ENCODE measurements around the gene OPRL1. TPM values are rescaled to one million over a fixed set of nuclear protein-coding genes. Genes with fewer than 3 reads are reported as not detected.

The OPRL1 gene
- total RNA-seq, 1 donor from 2014 or later, result 0.52 TPM

GRCh38 chr20:64070244-64070993, 9.5 kb upstream of the OPRL1 start:
- H3K4me3 ChIP-seq (ENCODE audit: low read length in 3 of 3), result no peak overlapping the region
- peaks cover 0 to 4% (median 0%) of the 10 kb centered on the region in 3 donors for H3K4me1 ChIP-seq (ENCODE audit: control insufficient read depth in 3 of 3, insufficient read depth in 3 of 3, low read length in 3 of 3)
- H3K27ac ChIP-seq (ENCODE audit: low read depth, low read length), result no peak overlapping the region
- H3K9ac ChIP-seq (ENCODE audit: low read depth in 1 of 3, low read length in 3 of 3), result no peak overlapping the region
- peaks cover 3 to 5% (median 4%) of the 10 kb centered on the region in 3 donors for H3K36me3 ChIP-seq (ENCODE audit: control insufficient read depth in 3 of 3, insufficient read depth in 3 of 3, low read length in 3 of 3)
- no peaks in the 10 kb centered on the region for H3K9me3 ChIP-seq (ENCODE audit: control insufficient read depth in 3 of 3, low read length in 3 of 3)
- no peaks in the 10 kb centered on the region for H3K27me3 ChIP-seq (ENCODE audit: control insufficient read depth in 3 of 3, insufficient read depth in 3 of 3, low read length in 3 of 3)

GRCh38 chr20:64071341-64072332, 8.2 kb upstream of the OPRL1 start:
- Histone ChIP-seq H3K4me1 (ENCODE audit: control insufficient read depth in 3 of 3, insufficient read depth in 3 of 3, low read length in 3 of 3) (peaks cover 0 to 2% (median 0%) of the 10 kb centered on the region in 3 donors), H3K27ac (ENCODE audit: low read depth, low read length) (no peak overlapping the region), H3K27me3 (ENCODE audit: control insufficient read depth in 3 of 3, insufficient read depth in 3 of 3, low read length in 3 of 3) (peaks cover 0 to 3% (median 0%) of the 10 kb centered on the region in 3 donors), H3K9me3 (ENCODE audit: control insufficient read depth in 3 of 3, low read length in 3 of 3) (no peaks in the 10 kb centered on the region), H3K9ac (ENCODE audit: low read depth in 1 of 3, low read length in 3 of 3) (no peak overlapping the region), H3K4me3 (ENCODE audit: low read length in 3 of 3) (no peak overlapping the region), H3K36me3 (ENCODE audit: control insufficient read depth in 3 of 3, insufficient read depth in 3 of 3, low read length in 3 of 3) (peaks cover 3 to 5% (median 4%) of the 10 kb centered on the region in 3 donors)

- no peak overlapping the region for H3K4me3 ChIP-seq (ENCODE audit: low read length in 3 of 3)
- H3K27ac ChIP-seq (ENCODE audit: low read depth, low read length), result no peak overlapping the region
- no peaks in the 10 kb centered on the region for H3K9me3 ChIP-seq (ENCODE audit: control insufficient read depth in 3 of 3, low read length in 3 of 3)
- H3K36me3 ChIP-seq (ENCODE audit: control insufficient read depth in 3 of 3, insufficient read depth in 3 of 3, low read length in 3 of 3), result peaks cover 3 to 5% (median 4%) of the 10 kb centered on the region in 3 donors
- peaks cover 0 to 3% (median 0%) of the 10 kb centered on the region in 3 donors for H3K27me3 ChIP-seq (ENCODE audit: control insufficient read depth in 3 of 3, insufficient read depth in 3 of 3, low read length in 3 of 3)
- peaks cover 0 to 3% (median 2%) of the 10 kb centered on the region in 3 donors for H3K4me1 ChIP-seq (ENCODE audit: control insufficient read depth in 3 of 3, insufficient read depth in 3 of 3, low read length in 3 of 3)
- no peak overlapping the region for H3K9ac ChIP-seq (ENCODE audit: low read depth in 1 of 3, low read length in 3 of 3)
Measured at GRCh38 chr20:64072498-64073063, 7.3 kb upstream of the OPRL1 start.

- Histone ChIP-seq H3K27ac (ENCODE audit: low read depth, low read length) (no peak overlapping the region), H3K36me3 (ENCODE audit: control insufficient read depth in 3 of 3, insufficient read depth in 3 of 3, low read length in 3 of 3) (peaks cover 3 to 5% (median 4%) of the 10 kb centered on the region in 3 donors)
Measured at GRCh38 chr20:64073476-64074183, 6.3 kb upstream of the OPRL1 start.

GRCh38 chr20:64074184-64074789, 5.6 kb upstream of the OPRL1 start:
- Histone ChIP-seq H3K9me3 (ENCODE audit: control insufficient read depth in 3 of 3, low read length in 3 of 3) (no peaks in the 10 kb centered on the region), H3K27ac (ENCODE audit: low read depth, low read length) (no peak overlapping the region), H3K27me3 (ENCODE audit: control insufficient read depth in 3 of 3, insufficient read depth in 3 of 3, low read length in 3 of 3) (peaks cover 0 to 7% (median 6%) of the 10 kb centered on the region in 3 donors), H3K4me1 (ENCODE audit: control insufficient read depth in 3 of 3, insufficient read depth in 3 of 3, low read length in 3 of 3) (peaks cover 11 to 18% (median 17%) of the 10 kb centered on the region in 3 donors), H3K36me3 (ENCODE audit: control insufficient read depth in 3 of 3, insufficient read depth in 3 of 3, low read length in 3 of 3) (peaks cover 3 to 5% (median 4%) of the 10 kb centered on the region in 3 donors), H3K9ac (ENCODE audit: low read depth in 1 of 3, low read length in 3 of 3) (no peak overlapping the region), H3K4me3 (ENCODE audit: low read length in 3 of 3) (no peak overlapping the region)

More at GRCh38 chr20:64073476-64074183, 6.3 kb upstream of the OPRL1 start:
- no peak overlapping the region for H3K9ac ChIP-seq (ENCODE audit: low read depth in 1 of 3, low read length in 3 of 3)
- no peak overlapping the region for H3K4me3 ChIP-seq (ENCODE audit: low read length in 3 of 3)
- H3K27me3 ChIP-seq (ENCODE audit: control insufficient read depth in 3 of 3, insufficient read depth in 3 of 3, low read length in 3 of 3), result peaks cover 0 to 7% (median 2%) of the 10 kb centered on the region in 3 donors
- H3K4me1 ChIP-seq (ENCODE audit: control insufficient read depth in 3 of 3, insufficient read depth in 3 of 3, low read length in 3 of 3), result peaks cover 4 to 13% (median 11%) of the 10 kb centered on the region in 3 donors
- no peaks in the 10 kb centered on the region for H3K9me3 ChIP-seq (ENCODE audit: control insufficient read depth in 3 of 3, low read length in 3 of 3)

GRCh38 chr20:64074963-64075362, 4.9 kb upstream of the OPRL1 start:
- no peak overlapping the region for H3K27ac ChIP-seq (ENCODE audit: low read depth, low read length)
- H3K4me3 ChIP-seq (ENCODE audit: low read length in 3 of 3), result no peak overlapping the region
- H3K27me3 ChIP-seq (ENCODE audit: control insufficient read depth in 3 of 3, insufficient read depth in 3 of 3, low read length in 3 of 3), result peaks cover 0 to 7% (median 6%) of the 10 kb centered on the region in 3 donors
- H3K9me3 ChIP-seq (ENCODE audit: control insufficient read depth in 3 of 3, low read length in 3 of 3), result no peaks in the 10 kb centered on the region
- H3K36me3 ChIP-seq (ENCODE audit: control insufficient read depth in 3 of 3, insufficient read depth in 3 of 3, low read length in 3 of 3), result peaks cover 3 to 5% (median 4%) of the 10 kb centered on the region in 3 donors
- H3K4me1 ChIP-seq (ENCODE audit: control insufficient read depth in 3 of 3, insufficient read depth in 3 of 3, low read length in 3 of 3), result peaks cover 11 to 18% (median 17%) of the 10 kb centered on the region in 3 donors
- no peak overlapping the region for H3K9ac ChIP-seq (ENCODE audit: low read depth in 1 of 3, low read length in 3 of 3)

GRCh38 chr20:64075556-64075955, 4.3 kb upstream of the OPRL1 start:
- H3K4me1 ChIP-seq (ENCODE audit: control insufficient read depth in 3 of 3, insufficient read depth in 3 of 3, low read length in 3 of 3), result peaks cover 11 to 23% (median 19%) of the 10 kb centered on the region in 3 donors
- H3K9ac ChIP-seq (ENCODE audit: low read depth in 1 of 3, low read length in 3 of 3), result no peak overlapping the region
- no peak overlapping the region for H3K27ac ChIP-seq (ENCODE audit: low read depth, low read length)
- H3K36me3 ChIP-seq (ENCODE audit: control insufficient read depth in 3 of 3, insufficient read depth in 3 of 3, low read length in 3 of 3), result peaks cover 3 to 5% (median 4%) of the 10 kb centered on the region in 3 donors
- peaks cover 0 to 7% (median 6%) of the 10 kb centered on the region in 3 donors for H3K27me3 ChIP-seq (ENCODE audit: control insufficient read depth in 3 of 3, insufficient read depth in 3 of 3, low read length in 3 of 3)
- H3K4me3 ChIP-seq (ENCODE audit: low read length in 3 of 3), result no peak overlapping the region
- H3K9me3 ChIP-seq (ENCODE audit: control insufficient read depth in 3 of 3, low read length in 3 of 3), result no peaks in the 10 kb centered on the region

GRCh38 chr20:64076061-64076997, 3.6 kb upstream of the OPRL1 start:
- no peak overlapping the region for H3K27ac ChIP-seq (ENCODE audit: low read depth, low read length)
- H3K9ac ChIP-seq (ENCODE audit: low read depth in 1 of 3, low read length in 3 of 3), result no peak overlapping the region
- no peak overlapping the region for H3K4me3 ChIP-seq (ENCODE audit: low read length in 3 of 3)

More at GRCh38 chr20:64076061-64076997, 3.6 kb upstream of the OPRL1 start:
- Histone ChIP-seq H3K27me3 (ENCODE audit: control insufficient read depth in 3 of 3, insufficient read depth in 3 of 3, low read length in 3 of 3) (peaks cover 0 to 7% (median 6%) of the 10 kb centered on the region in 3 donors), H3K4me1 (ENCODE audit: control insufficient read depth in 3 of 3, insufficient read depth in 3 of 3, low read length in 3 of 3) (peaks cover 11 to 23% (median 19%) of the 10 kb centered on the region in 3 donors), H3K9me3 (ENCODE audit: control insufficient read depth in 3 of 3, low read length in 3 of 3) (no peaks in the 10 kb centered on the region), H3K36me3 (ENCODE audit: control insufficient read depth in 3 of 3, insufficient read depth in 3 of 3, low read length in 3 of 3) (peaks cover 3 to 5% (median 4%) of the 10 kb centered on the region in 3 donors)

All from skeletal muscle tissue (tissue), 4 donors.